ENCODE data around the gene RILP.

GRCh38 chr17:1630662-1631061 is 19.0 kb downstream of the RILP start:
- TF ChIP-seq POLR2A (IDR thresholded peaks at IDR 0.05; ENCODE audit: borderline replicate concordance, extremely low read depth, insufficient read depth, insufficient read length) (no peak), EGR1 (IDR thresholded peaks at IDR 0.05; ENCODE audit: low read depth) (no peak), YY1 (IDR thresholded peaks at IDR 0.05; ENCODE audit: extremely low read depth, insufficient replicate concordance, low read depth, low read length) (no peak), EZH2phosphoT487 (IDR thresholded peaks at IDR 0.05; ENCODE audit: borderline replicate concordance) (no peak)

Measured in HCT116 (cell line).